IMR-90 (cell line): Measurements from ENCODE around the gene RGS17. TPM values are rescaled to one million over a fixed set of nuclear protein-coding genes. Genes with fewer than 3 reads are reported as not detected.

Experiments
- ATAC-seq: fragments of 200-7000 bp; cut with Tn5 transposase; 2 replicates; pipeline ENCODE4 v1.9.1; 2020; ENCODE audit warnings: low read depth, mild to moderate bottlenecking, moderate library complexity
- BruUV-seq: library from RNA; stranded (reverse); fragments of 400-500 nt; replicated peaks from 2 replicates; lab custom pipeline; 2021; lab: Mats Ljungman, UMichigan
- CTCF ChIA-PET: fragments of 300-600 bp; formaldehyde crosslinking; extraction: SDS; loops from one replicate; lab custom pipeline; 2021; ENCODE audit warnings: antibody characterized with exemption; lab: Yijun Ruan, JAX
- POLR2A ChIA-PET: fragments of 300-600 bp; sonication (Branson Sonifier 250); formaldehyde crosslinking; loops from one replicate; lab custom pipeline; 2022; ENCODE audit warnings: antibody characterized with exemption; ENCODE audit not compliant: unreplicated experiment; lab: Charles Lee
- DNase-seq: peaks from one replicate; pipeline ENCODE4 v3.0.0; 2013
- H2AFZ ChIP-seq: replicated peaks from 2 replicates; pipeline ENCODE3; 2013; ENCODE audit warnings: low read length, mild to moderate bottlenecking; ENCODE audit not compliant: poor library complexity
- H2AK5ac ChIP-seq: 2 replicates; pipeline ENCODE4 v1.6.1; 2013; ENCODE audit warnings: low read depth, low read length, inconsistent platforms
- H2AK9ac ChIP-seq: replicated peaks from 2 replicates; pipeline ENCODE3; 2013; ENCODE audit warnings: mild to moderate bottlenecking, low read depth, low read length, moderate library complexity; ENCODE audit not compliant: poor library complexity
- H2BK120ac ChIP-seq: 2 replicates; pipeline ENCODE4 v1.6.1; 2013; ENCODE audit warnings: low read depth, low read length, inconsistent platforms
- H2BK15ac ChIP-seq: 3 replicates; pipeline ENCODE4 v1.6.1; 2013; ENCODE audit warnings: low read depth, low read length, inconsistent platforms
- H2BK20ac ChIP-seq: 2 replicates; pipeline ENCODE4 v1.6.1; 2013; ENCODE audit warnings: low read depth, mild to moderate bottlenecking, inconsistent platforms, low read length, moderate library complexity
- H2BK5ac ChIP-seq: 2 replicates; pipeline ENCODE4 v1.6.1; 2013; ENCODE audit warnings: mild to moderate bottlenecking, low read depth, low read length, inconsistent platforms; ENCODE audit not compliant: poor library complexity, severe bottlenecking
- H3K14ac ChIP-seq: replicated peaks from 2 replicates; pipeline ENCODE4 v1.6.1; 2013; ENCODE audit warnings: low read depth, low read length, inconsistent platforms
- H3K18ac ChIP-seq: 2 replicates; pipeline ENCODE4 v1.6.1; 2013; ENCODE audit warnings: low read depth, low read length, control low read depth
- H3K23ac ChIP-seq: 2 replicates; pipeline ENCODE4 v1.6.1; 2013; ENCODE audit warnings: low read depth, low read length, inconsistent platforms
- H3K27ac ChIP-seq: 2 replicates; pipeline ENCODE4 v1.5.1; 2013; ENCODE audit warnings: mild to moderate bottlenecking, control low read depth, low read length; ENCODE audit not compliant: insufficient read depth
- H3K27me3 ChIP-seq: 2 replicates; pipeline ENCODE4 v1.6.1; 2013; ENCODE audit warnings: low read length; ENCODE audit not compliant: control insufficient read depth, insufficient read depth
- H3K36me3 ChIP-seq: 2 replicates; pipeline ENCODE4 v1.6.1; 2013; ENCODE audit warnings: low read length, mixed read lengths; ENCODE audit not compliant: control insufficient read depth, insufficient read depth
- H3K4ac ChIP-seq: 2 replicates; pipeline ENCODE4 v1.6.1; 2013; ENCODE audit warnings: low read depth, low read length, inconsistent platforms
- H3K4me1 ChIP-seq: 2 replicates; pipeline ENCODE4 v1.6.1; 2013; ENCODE audit warnings: low read length, mixed read lengths; ENCODE audit not compliant: control insufficient read depth, insufficient read depth
- H3K4me2 ChIP-seq: 2 replicates; pipeline ENCODE4 v1.6.1; 2013; ENCODE audit warnings: low read depth, mild to moderate bottlenecking, control low read depth, low read length, moderate library complexity
- H3K4me3 ChIP-seq: 2 replicates; pipeline ENCODE4 v1.5.1; 2013; ENCODE audit warnings: low read depth, mild to moderate bottlenecking, control low read depth, low read length, moderate library complexity; ENCODE audit not compliant: insufficient read depth
- H3K56ac ChIP-seq: 2 replicates; pipeline ENCODE4 v1.6.1; 2013; ENCODE audit warnings: low read length, inconsistent platforms; ENCODE audit not compliant: insufficient read depth; ENCODE audit errors: extremely low read depth
- H3K79me1 ChIP-seq, 2 experiments: 2 replicates each; pipeline ENCODE4 v1.6.1; 2013; ENCODE audit warnings: low read length in 2 of 2, inconsistent platforms in 1 of 2, low read depth in 1 of 2
- H3K9ac ChIP-seq: 2 replicates; pipeline ENCODE4 v1.6.1; 2013; ENCODE audit warnings: low read depth, low read length, control low read depth
- H3K9me1 ChIP-seq: 2 replicates; pipeline ENCODE4 v1.6.1; 2013; ENCODE audit warnings: low read length, inconsistent platforms; ENCODE audit not compliant: insufficient read depth
- H3K9me3 ChIP-seq: 2 replicates; pipeline ENCODE4 v1.6.1; 2013; ENCODE audit warnings: low read length; ENCODE audit not compliant: control insufficient read depth, insufficient read depth
- H4K20me1 ChIP-seq: 2 replicates; pipeline ENCODE4 v1.6.1; 2013; ENCODE audit warnings: low read length, inconsistent platforms; ENCODE audit not compliant: insufficient read depth
- H4K5ac ChIP-seq: 2 replicates; pipeline ENCODE4 v1.6.1; 2013; ENCODE audit warnings: mild to moderate bottlenecking, low read depth, low read length, control low read depth
- H4K8ac ChIP-seq, 2 experiments: 2 replicates each; pipeline ENCODE4 v1.6.1; 2013; ENCODE audit warnings: low read depth in 2 of 2, low read length in 2 of 2, control low read depth in 1 of 2, inconsistent platforms in 1 of 2
- H4K91ac ChIP-seq: 2 replicates; pipeline ENCODE4 v1.6.1; 2013; ENCODE audit warnings: low read depth, low read length, inconsistent platforms; ENCODE audit not compliant: insufficient read depth
- BHLHE40 ChIP-seq: fragments of 150-350 bp; IDR thresholded peaks from 2 replicates; pipeline ENCODE4 v1.6.1; 2016; ENCODE audit warnings: mild to moderate bottlenecking, low read depth, low read length
- CHD1 ChIP-seq: IDR thresholded peaks from 2 replicates; pipeline ENCODE4 v1.6.1; 2012; ENCODE audit warnings: low read depth, low read length, improper control_type of control experiment
- MAFK ChIP-seq: IDR thresholded peaks from 2 replicates; pipeline ENCODE4 v1.6.1; 2012; ENCODE audit warnings: low read depth, low read length, improper control_type of control experiment
- NFE2L2 ChIP-seq: fragments of 150-350 bp; IDR thresholded peaks from 2 replicates; pipeline ENCODE4 v1.6.1; 2016; ENCODE audit warnings: low read depth, mild to moderate bottlenecking, low read length
- POLR2A ChIP-seq: IDR thresholded peaks from 2 replicates; pipeline ENCODE4 v1.6.1; 2012; ENCODE audit warnings: mild to moderate bottlenecking, low read depth, low read length
- WGBS, 2 experiments: methylation state at CpG; one replicate each; pipeline versions ENCODE4 v1.1.5 to v1.1.7; 2013; ENCODE audit warnings: missing lambda C conversion rate in 2 of 2; ENCODE audit not compliant: insufficient read length in 1 of 2; ENCODE audit errors: extremely low coverage in 2 of 2; 5-methylcytosine and 5-hydroxymethylcytosine counted together
- dilution Hi-C: fragments of 300-500 bp; cut with HindIII; formaldehyde crosslinking; loops from one replicate; pipeline ENCODE4 v1.14.3; 2018; ENCODE audit warnings: low sequenced_read_pairs; ENCODE audit not compliant: unreplicated experiment
- in situ Hi-C: fragments of 300-500 bp; cut with MboI; formaldehyde crosslinking; loops from 3 replicates; pipeline ENCODE4 v1.14.3; 2019; ENCODE audit warnings: low sequenced_read_pairs, inconsistent platforms, mixed read lengths
- intact Hi-C: fragments of 100-400 bp; cut with micrococcal nuclease; formaldehyde crosslinking; loops from 2 replicates; pipeline ENCODE4 v1.10.0; 2022
- polyA plus RNA-seq, 3 experiments: library from polyadenylated mRNA; depleted of rRNA; stranded (reverse); fragments of >200 nt; gene quantifications; 2 replicates each; pipeline ENCODE4 v1.2.3, GENCODE V29; 2012; ENCODE audit warnings: low replicate concordance in 1 of 3
- total RNA-seq: library from RNA; depleted of rRNA; stranded (reverse); fragments of >200 nt; gene quantifications from 2 replicates; pipeline ENCODE4 v1.2.3, GENCODE V29; 2012

Gene RGS17
- total and polyA plus RNA-seq, 2 of the 4 experiments (the other 2 are of a cell fraction) = 0.75 to 1.4 TPM

GRCh38 chr6:153145591-153145990 is 14.5 kb upstream of the RGS17 start:
- no peaks in the 10 kb centered on the region for H3K4me1 ChIP-seq
- no peak overlapping the region for H4K91ac ChIP-seq
- no peak overlapping the region for H3K14ac ChIP-seq
- no peak overlapping the region for H2AK9ac ChIP-seq
- no peak overlapping the region for H2AFZ ChIP-seq
- H2BK5ac ChIP-seq = no peak overlapping the region
- no peaks in the 10 kb centered on the region for H3K79me1 ChIP-seq
- no peak for TF ChIP-seq CHD1
- no peak for TF ChIP-seq POLR2A
- no peak for TF ChIP-seq BHLHE40
- TF ChIP-seq NFE2L2 = no peak
- no peak for TF ChIP-seq MAFK
- no peak overlapping the region for H4K8ac ChIP-seq
- no peak overlapping the region for H3K27ac ChIP-seq
- CTCF ChIA-PET = interaction anchor here (0.6 kb wide), 1 partner anchor 8 kb away, joined by 3 read pairs; no protein-coding TSS in a partner anchor
- intact Hi-C loops = no loop called here
- H3K27me3 ChIP-seq = peaks cover 6% of the 10 kb centered on the region; the same call in 1 of the 2 replicates
- no peak overlapping the region for H2BK120ac ChIP-seq
- POLR2A ChIA-PET = no interaction called here
- DNase-seq (no peak), ATAC-seq (no peak)
- peaks cover 4% of the 10 kb centered on the region; the same call in 1 of the 2 replicates for H3K9me3 ChIP-seq
- H3K18ac ChIP-seq = no peak overlapping the region
- H2BK20ac ChIP-seq = no peak overlapping the region
- 67% methylated on average over 2 of the region's 4 CpGs; no CpG with 5 or more reads in 1 of the 2 experiments for WGBS, 2 experiments
- no peaks in the 10 kb centered on the region for H3K9me1 ChIP-seq
- H4K20me1 ChIP-seq = no peaks in the 10 kb centered on the region
- H2BK15ac ChIP-seq = no peak overlapping the region
- no peak overlapping the region for H3K56ac ChIP-seq
- no peak overlapping the region for H3K4ac ChIP-seq
- no peak overlapping the region for H2AK5ac ChIP-seq
- dilution Hi-C loops = no loop called here
- no peak overlapping the region for H3K4me3 ChIP-seq
- H3K23ac ChIP-seq = no peak overlapping the region
- in situ Hi-C loops = no loop called here
- no peak overlapping the region for H3K9ac ChIP-seq
- H3K36me3 ChIP-seq = no peaks in the 10 kb centered on the region
- H4K5ac ChIP-seq = no peak overlapping the region
- BruUV-seq = no TSS peak
- H3K4me2 ChIP-seq = no peak overlapping the region
